AG04450 (cell line): ENCODE results near the gene MORN1. TPM values are rescaled to one million over a fixed set of nuclear protein-coding genes. Genes with fewer than 3 reads are reported as not detected.

Experiments
- CTCF ChIA-PET: fragments of 300-600, 350-600 bp; formaldehyde crosslinking; extraction: SDS; loops from one replicate; lab custom pipeline; 2022; ENCODE audit warnings: antibody characterized with exemption, inconsistent platforms; lab: Charles Lee
- POLR2A ChIA-PET: fragments of 350-600 bp; formaldehyde crosslinking; extraction: SDS; loops from one replicate; lab custom pipeline; 2021; ENCODE audit warnings: antibody characterized with exemption, inconsistent platforms; lab: Yijun Ruan, JAX
- DNase-seq: peaks from one replicate; pipeline ENCODE4 v3.0.0-alpha.2; 2011; ENCODE audit warnings: low read depth, low spot score
- H3K27ac ChIP-seq: one replicate; pipeline ENCODE4 v1.5.1; 2012; ENCODE audit warnings: low read depth, low read length, control low read depth
- H3K27me3 ChIP-seq: one replicate; pipeline ENCODE4 v1.6.0; 2012; ENCODE audit warnings: low read length; ENCODE audit not compliant: control insufficient read depth, insufficient read depth
- H3K4me3 ChIP-seq: 2 replicates; pipeline ENCODE4 v1.5.1; 2011; ENCODE audit warnings: mild to moderate bottlenecking, low read depth, low read length, control low read depth
- H3K9me3 ChIP-seq: 2 replicates; pipeline ENCODE4 v1.5.1; 2012; ENCODE audit warnings: low read length; ENCODE audit not compliant: control insufficient read depth, insufficient read depth
- CTCF ChIP-seq: IDR thresholded peaks from 2 replicates; pipeline ENCODE4 v1.5.1; 2011; ENCODE audit warnings: low read depth, low read length, control low read depth, inconsistent platforms
- polyA plus RNA-seq: library from polyadenylated mRNA; depleted of rRNA; stranded (reverse); fragments of >200 nt; gene quantifications from 2 replicates; pipeline ENCODE4 v1.2.3, GENCODE V29; 2011

MORN1 gene
- polyA plus RNA-seq, 1 experiment, result 3.6 TPM

GRCh38 chr1:2395245-2395644 lies 3.9 kb upstream of the MORN1 start:
- H3K4me3 ChIP-seq, result no peak overlapping the region
- no peak for DNase-seq
- no peaks in the 10 kb centered on the region for H3K27me3 ChIP-seq
- TF ChIP-seq CTCF, result no peak
- POLR2A ChIA-PET, result interaction anchor here (0.6 kb wide), 1 partner anchor 12 kb away, joined by 3 read pairs; no protein-coding TSS in a partner anchor
- H3K27ac ChIP-seq, result no peak overlapping the region
- H3K9me3 ChIP-seq, result no peaks in the 10 kb centered on the region
- CTCF ChIA-PET, result no interaction called here

DNA sequence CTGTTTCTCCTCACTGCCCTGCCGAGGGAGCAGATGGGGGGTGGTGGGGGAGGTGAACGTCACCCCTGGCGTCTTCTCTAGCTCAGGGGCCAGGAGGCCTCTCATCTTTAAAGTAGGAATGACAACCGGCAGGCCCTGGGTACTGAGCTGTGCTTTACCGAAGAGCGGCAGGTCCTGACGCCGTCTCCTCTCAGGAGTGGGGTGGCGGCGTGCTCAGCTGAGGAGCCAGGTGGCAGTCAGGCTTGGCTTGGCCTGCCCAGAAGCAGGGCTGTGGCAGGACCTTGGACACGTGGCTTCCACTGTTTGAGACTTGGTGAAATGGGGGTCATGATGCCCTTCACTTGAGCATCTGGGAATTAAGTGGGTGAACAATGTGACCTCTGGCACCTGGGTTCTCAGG lies 3.4 kb upstream of the MORN1 start:
- H3K4me3 ChIP-seq, result no peak overlapping the region
- CTCF ChIA-PET, result interaction anchor here (2.8 kb wide), 1 partner anchor 13 kb away, joined by 12 read pairs; no protein-coding TSS in a partner anchor
- H3K9me3 ChIP-seq, result no peaks in the 10 kb centered on the region
- H3K27me3 ChIP-seq, result no peaks in the 10 kb centered on the region
- TF ChIP-seq CTCF, result no peak
- DNase-seq, result no peak
- no peak overlapping the region for H3K27ac ChIP-seq
- POLR2A ChIA-PET, result interaction anchor here (0.6 kb wide), 1 partner anchor 12 kb away, joined by 3 read pairs; no protein-coding TSS in a partner anchor

DNA sequence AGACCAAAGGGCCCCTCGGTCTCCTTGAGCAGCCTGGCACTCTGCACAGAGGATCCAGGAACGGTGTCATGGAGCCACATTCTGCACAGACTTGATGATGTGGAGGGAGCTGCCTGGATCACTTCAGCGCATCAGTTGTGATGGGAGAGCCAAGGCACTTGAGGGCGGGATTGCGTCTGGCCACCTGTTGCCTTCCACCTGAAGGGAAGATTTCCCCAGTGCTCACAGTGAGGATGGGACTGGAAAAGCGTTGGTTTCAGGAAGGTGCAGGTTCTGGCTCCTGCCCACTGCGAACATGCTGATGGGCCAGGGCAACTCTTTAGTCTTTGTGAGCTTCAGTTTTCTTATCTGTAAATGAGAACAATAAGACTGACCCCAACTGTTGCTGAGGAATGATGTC lies 2.9 kb upstream of the MORN1 start:
- POLR2A ChIA-PET, result no interaction called here

GRCh38 chr1:2393471-2393877 lies 2.1 kb upstream of the MORN1 start:
- no peaks in the 10 kb centered on the region for H3K9me3 ChIP-seq
- TF ChIP-seq CTCF, result no peak
- H3K4me3 ChIP-seq, result peak overlapping the region; percentile 5; the same call in 1 of the 2 replicates
- ChIA-PET POLR2A (no interaction called here), CTCF (interaction anchor here (0.7 to 2.8 kb wide), 4 partner anchors 12 to 198 kb away, joined by 3 to 12 read pairs (median 6); partner anchors contain the start of gene FAAP20)
- DNase-seq, result no peak
- no peaks in the 10 kb centered on the region for H3K27me3 ChIP-seq
- no peak overlapping the region for H3K27ac ChIP-seq

More for the DNA sequence above, 2.9 kb upstream of the MORN1 start:
- no peaks in the 10 kb centered on the region for H3K27me3 ChIP-seq
- TF ChIP-seq CTCF, result no peak
- no peak overlapping the region for H3K4me3 ChIP-seq
- no peak for DNase-seq
- no peaks in the 10 kb centered on the region for H3K9me3 ChIP-seq
- no peak overlapping the region for H3K27ac ChIP-seq
- CTCF ChIA-PET, result interaction anchor here (0.7 to 2.8 kb wide), 2 partner anchors 13 to 193 kb away, joined by 3 to 12 read pairs; no protein-coding TSS in a partner anchor

GRCh38 chr1:2392686-2393085 lies 1.3 kb upstream of the MORN1 start:
- Histone ChIP-seq H3K9me3 (no peaks in the 10 kb centered on the region), H3K27me3 (no peaks in the 10 kb centered on the region), H3K27ac (no peak overlapping the region), H3K4me3 (peak overlapping the region; percentile 87)
- ChIA-PET POLR2A (interaction anchor here (1.9 kb wide), 1 partner anchor 198 kb away, joined by 9 read pairs; the partner anchor contains the start of gene FAAP20), CTCF (interaction anchor here (0.6 to 2.8 kb wide), 4 partner anchors 11 to 198 kb away, joined by 3 to 12 read pairs (median 6); partner anchors contain the start of gene FAAP20)
- no peak for DNase-seq
- TF ChIP-seq CTCF, result no peak
